ENCODE data around the gene MYH3. TPM values are rescaled to one million over a fixed set of nuclear protein-coding genes. Genes with fewer than 3 reads are reported as not detected.

The MYH3 gene
- total RNA-seq, 1 donor = 0.45 TPM

- no peak for TF ChIP-seq CTCF (IDR thresholded peaks at IDR 0.05; ENCODE audit: insufficient read depth, low read length)
- no peak for DNase-seq (ENCODE audit: low read depth)
- no peak overlapping the region for H3K4me3 ChIP-seq (ENCODE audit: low read depth, low read length)
These were observed 7.5 kb downstream of the MYH3 start for GRCh38 chr17:10649602-10650001.

- DNase-seq (ENCODE audit: low read depth) = peak; percentile 30
- TF ChIP-seq CTCF (IDR thresholded peaks at IDR 0.05; ENCODE audit: insufficient read depth, low read length) = no peak
- no peak overlapping the region for H3K4me3 ChIP-seq (ENCODE audit: low read depth, low read length)
These were observed 8.2 kb downstream of the MYH3 start for GRCh38 chr17:10648956-10649355.

- no peak for DNase-seq (ENCODE audit: low read depth)
- peak; percentile 1 for TF ChIP-seq CTCF (IDR thresholded peaks at IDR 0.05; ENCODE audit: insufficient read depth, low read length)
These were observed 8.7 kb downstream of the MYH3 start for GRCh38 chr17:10648381-10648780.

GRCh38 chr17:10646392-10646990, 10.6 kb downstream of the MYH3 start:
- TF ChIP-seq CTCF (IDR thresholded peaks at IDR 0.05; ENCODE audit: insufficient read depth, low read length) = peak; percentile 93
- DNase-seq (ENCODE audit: low read depth) = peak; percentile 85

More at GRCh38 chr17:10648381-10648780, 8.7 kb downstream of the MYH3 start:
- H3K4me3 ChIP-seq (ENCODE audit: low read depth, low read length) = no peak overlapping the region

GRCh38 chr17:10640475-10640874, 16.6 kb downstream of the MYH3 start:
- H3K4me3 ChIP-seq (ENCODE audit: low read depth, low read length) = no peak overlapping the region
- no peak for DNase-seq (ENCODE audit: low read depth)
- TF ChIP-seq CTCF (IDR thresholded peaks at IDR 0.05; ENCODE audit: insufficient read depth, low read length) = no peak

More at GRCh38 chr17:10646392-10646990, 10.6 kb downstream of the MYH3 start:
- H3K4me3 ChIP-seq (ENCODE audit: low read depth, low read length) = no peak overlapping the region

GRCh38 chr17:10638151-10638550, 19.0 kb downstream of the MYH3 start:
- no peak for TF ChIP-seq CTCF (IDR thresholded peaks at IDR 0.05; ENCODE audit: insufficient read depth, low read length)
- no peak for DNase-seq (ENCODE audit: low read depth)
- H3K4me3 ChIP-seq (ENCODE audit: low read depth, low read length) = no peak overlapping the region

- no peak overlapping the region for H3K4me3 ChIP-seq (ENCODE audit: low read depth, low read length)
- no peak for TF ChIP-seq CTCF (IDR thresholded peaks at IDR 0.05; ENCODE audit: insufficient read depth, low read length)
- DNase-seq (ENCODE audit: low read depth) = no peak
These were observed 21.8 kb downstream of the MYH3 start for GRCh38 chr17:10635290-10635689.

Data from fibroblast of the aortic adventitia (primary cell).